K562 treated with DMSO at 1 percent for 24 hours (cell line): ENCODE measurements around the gene COL11A2. TPM values are rescaled to one million over a fixed set of nuclear protein-coding genes. Genes with fewer than 3 reads are reported as not detected.

Experiments
- total RNA-seq: library from RNA; unstranded; fragments of 300-600 nt; gene quantifications from 2 replicates; pipeline ENCODE4 v1.2.3, GENCODE V29; 2022; ENCODE audit warnings: low read depth; ENCODE audit not compliant: insufficient read depth

The COL11A2 gene
- 0.25 TPM in 2 replicates for total RNA-seq

GRCh38 chr6:33192105-33192646 lies at the start of gene COL11A2:
Gene COL11A2 (minus strand): TSS chr6:33192467. CDS start chr6:33192240, 227 bp downstream.

GRCh38 chr6:33208091-33208967 lies 16.1 kb upstream of the COL11A2 start, which contains the start of gene RING1:
Gene RING1 (plus strand): TSS chr6:33208500. CDS start chr6:33208823, 323 bp downstream.

GRCh38 chr6:33204415-33205190 lies 12.3 kb upstream of the COL11A2 start, which contains the start of gene HSD17B8:
Gene HSD17B8 (plus strand): TSS chr6:33204655. CDS start chr6:33204669, 14 bp downstream.

GRCh38 chr6:33200219-33201146 lies 8.2 kb upstream of the COL11A2 start, which contains the start of the genes RXRB and SLC39A7:
Gene RXRB (minus strand): TSS chr6:33200665. CDS start chr6:33200476, 189 bp downstream.
Gene SLC39A7 (plus strand): TSS chr6:33200867. CDS start chr6:33201246, 379 bp downstream.

Other genes starting within 250 kb of the COL11A2 start
- 0.61 TPM in 1 of 2 replicates, not detected in the other for gene HLA-DMA, start 239.4 kb downstream of the COL11A2 start, total RNA-seq
- gene BRD2, start 223.9 kb downstream of the COL11A2 start, total RNA-seq = 209 and 229 TPM in 2 replicates
- gene HLA-DOA, start 182.9 kb downstream of the COL11A2 start, total RNA-seq = not detected in 2 replicates
- 0.86 TPM in 1 of 2 replicates, not detected in the other for gene HLA-DPA1, start 118.8 kb downstream of the COL11A2 start, total RNA-seq
- gene HLA-DPB1, start 116.5 kb downstream of the COL11A2 start, total RNA-seq = 1.3 and 1.9 TPM in 2 replicates
- 42.1 and 43.1 TPM in 2 replicates for gene RXRB, start 8.2 kb upstream of the COL11A2 start, total RNA-seq
- 159 and 162 TPM in 2 replicates for gene SLC39A7, start 8.4 kb upstream of the COL11A2 start, total RNA-seq
- 20.2 and 25.9 TPM in 2 replicates for gene HSD17B8, start 12.2 kb upstream of the COL11A2 start, total RNA-seq
- 82.7 and 82.9 TPM in 2 replicates for gene RING1, start 16.0 kb upstream of the COL11A2 start, total RNA-seq
- gene VPS52, start 79.4 kb upstream of the COL11A2 start, total RNA-seq = 42.4 and 43.5 TPM in 2 replicates
- gene RPS18, start 79.6 kb upstream of the COL11A2 start, total RNA-seq = 11,722 and 11,744 TPM in 2 replicates
- 5.7 and 6.9 TPM in 2 replicates for gene B3GALT4, start 84.7 kb upstream of the COL11A2 start, total RNA-seq
- gene WDR46, start 96.8 kb upstream of the COL11A2 start, total RNA-seq = 51.7 and 61.6 TPM in 2 replicates
- 148 and 157 TPM in 2 replicates for gene PFDN6, start 97.1 kb upstream of the COL11A2 start, total RNA-seq
- gene RGL2, start 106.5 kb upstream of the COL11A2 start, total RNA-seq = 29.8 and 32.5 TPM in 2 replicates
- 206 and 216 TPM in 2 replicates for gene TAPBP, start 121.6 kb upstream of the COL11A2 start, total RNA-seq
- gene ZBTB22, start 125.3 kb upstream of the COL11A2 start, total RNA-seq = 16.2 and 18.1 TPM in 2 replicates
- gene DAXX, start 130.5 kb upstream of the COL11A2 start, total RNA-seq = 64.0 and 65.4 TPM in 2 replicates
- 124 and 134 TPM in 2 replicates for gene KIFC1, start 199.4 kb upstream of the COL11A2 start, total RNA-seq
- 78.1 and 78.5 TPM in 2 replicates for gene PHF1, start 218.5 kb upstream of the COL11A2 start, total RNA-seq
- 408 and 423 TPM in 2 replicates for gene CUTA, start 225.6 kb upstream of the COL11A2 start, total RNA-seq
- gene SYNGAP1, start 227.6 kb upstream of the COL11A2 start, total RNA-seq = 8.1 and 8.4 TPM in 2 replicates